Cardiac fibroblast (primary cell): Measurements from ENCODE around the gene ZNF263.

ENCODE experiments used
- DNase-seq, 2 donors: peaks; one replicate each; pipeline versions ENCODE4 v3.0.0 to v3.0.0-alpha.2; 2010; ENCODE audit warnings: low read depth in 2 of 2
- H3K4me3 ChIP-seq, 2 donors: replicated peaks in 1 of 2; 1 replicate in 1 of 2; 2 replicates in 1 of 2; pipeline ENCODE4 v1.5.1; 2011; ENCODE audit warnings: low read depth in 2 of 2, low read length in 2 of 2, mild to moderate bottlenecking in 2 of 2, moderate library complexity in 1 of 2
- CTCF ChIP-seq: IDR thresholded peaks from one replicate; pipeline ENCODE4 v1.5.1; 2011; ENCODE audit warnings: low read depth, mild to moderate bottlenecking, low read length, inconsistent platforms

Gene ZNF263

GRCh38 chr16:3282103-3282729 lies 1.1 kb upstream of the ZNF263 start:
- no peak for DNase-seq
- H3K4me3 ChIP-seq = peak overlapping the region; percentile 92 to 99
- TF ChIP-seq CTCF = no peak

GRCh38 chr16:3283543-3284447 lies 504 bp downstream of the ZNF263 start:
- peak in 1 of 2 donors; percentile 9 for DNase-seq
- no peak for TF ChIP-seq CTCF

GRCh38 chr16:3285131-3285530 lies 1.8 kb downstream of the ZNF263 start:
- H3K4me3 ChIP-seq = peak overlapping the region; percentile 92 to 99
- no peak for DNase-seq
- TF ChIP-seq CTCF = no peak

More at GRCh38 chr16:3283543-3284447, 504 bp downstream of the ZNF263 start:
- H3K4me3 ChIP-seq = peak overlapping the region; percentile 92 to 99

GRCh38 chr16:3289998-3290673 lies 6.8 kb downstream of the ZNF263 start:
- no peak for TF ChIP-seq CTCF
- peak in 1 of 2 donors; percentile 6 for DNase-seq
- H3K4me3 ChIP-seq = no peak overlapping the region

GRCh38 chr16:3292604-3293003 lies 9.3 kb downstream of the ZNF263 start:
- no peak overlapping the region for H3K4me3 ChIP-seq
- TF ChIP-seq CTCF = no peak
- peak in 1 of 2 donors; percentile 12 for DNase-seq

- no peak for TF ChIP-seq CTCF
- H3K4me3 ChIP-seq = no peak overlapping the region
Measured at GRCh38 chr16:3295209-3295608, 11.9 kb downstream of the ZNF263 start.

More at GRCh38 chr16:3295209-3295608, 11.9 kb downstream of the ZNF263 start:
- DNase-seq = no peak
